Osteocyte (in vitro differentiated cells): Measurements from ENCODE around the gene SLC14A1. TPM values are rescaled to one million over a fixed set of nuclear protein-coding genes. Genes with fewer than 3 reads are reported as not detected.

Source experiments
- DNase-seq: peaks from one replicate; pipeline ENCODE4 v3.0.0; 2021; ENCODE audit warnings: mixed read lengths; ENCODE audit not compliant: unreplicated experiment; ENCODE audit errors: extremely low spot score
- H3K27ac Mint-ChIP-seq: one replicate; pipeline ENCODE4 v1.8.0; 2021; ENCODE audit warnings: mild to moderate bottlenecking, mixed read lengths; ENCODE audit not compliant: unreplicated experiment
- H3K27me3 Mint-ChIP-seq: one replicate; pipeline ENCODE4 v1.8.0; 2021; ENCODE audit warnings: mixed read lengths; ENCODE audit not compliant: unreplicated experiment
- H3K36me3 Mint-ChIP-seq: one replicate; pipeline ENCODE4 v1.8.0; 2021; ENCODE audit warnings: mixed read lengths; ENCODE audit not compliant: unreplicated experiment
- H3K4me1 Mint-ChIP-seq: one replicate; pipeline ENCODE4 v1.8.0; 2021; ENCODE audit warnings: mixed read lengths; ENCODE audit not compliant: unreplicated experiment
- H3K4me3 Mint-ChIP-seq: one replicate; pipeline ENCODE4 v1.8.0; 2021; ENCODE audit warnings: mild to moderate bottlenecking, moderate library complexity, mixed read lengths; ENCODE audit not compliant: unreplicated experiment
- H3K9me3 Mint-ChIP-seq: one replicate; pipeline ENCODE4 v1.8.0; 2021; ENCODE audit warnings: mixed read lengths; ENCODE audit not compliant: unreplicated experiment
- long read RNA-seq: library from polyadenylated mRNA; unstranded; transcript quantifications from one replicate; pipeline ENCODE4 v2.0.0, GENCODE V29; 2021
- total RNA-seq: library from RNA; stranded (reverse); gene quantifications from 2 replicates; pipeline ENCODE4 v1.2.1, GENCODE V29; 2021
- TF ChIP-seq, protein P1 (sequence below): fragments of 200-600 bp; sonication (generic); IDR thresholded peaks from 2 replicates; pipeline ENCODE4 v1.5.0; 2021; ENCODE audit warnings: antibody characterized with exemption, mild to moderate bottlenecking, moderate library complexity

Gene SLC14A1
- 0.24 TPM in 1 of 2 replicates, not detected in the other for total RNA-seq
- long read RNA-seq, partial matches to known transcripts: 0 of 1 reads
- long read RNA-seq, other reads (novel, unspliced or antisense): 0 of 1 reads

DNA sequence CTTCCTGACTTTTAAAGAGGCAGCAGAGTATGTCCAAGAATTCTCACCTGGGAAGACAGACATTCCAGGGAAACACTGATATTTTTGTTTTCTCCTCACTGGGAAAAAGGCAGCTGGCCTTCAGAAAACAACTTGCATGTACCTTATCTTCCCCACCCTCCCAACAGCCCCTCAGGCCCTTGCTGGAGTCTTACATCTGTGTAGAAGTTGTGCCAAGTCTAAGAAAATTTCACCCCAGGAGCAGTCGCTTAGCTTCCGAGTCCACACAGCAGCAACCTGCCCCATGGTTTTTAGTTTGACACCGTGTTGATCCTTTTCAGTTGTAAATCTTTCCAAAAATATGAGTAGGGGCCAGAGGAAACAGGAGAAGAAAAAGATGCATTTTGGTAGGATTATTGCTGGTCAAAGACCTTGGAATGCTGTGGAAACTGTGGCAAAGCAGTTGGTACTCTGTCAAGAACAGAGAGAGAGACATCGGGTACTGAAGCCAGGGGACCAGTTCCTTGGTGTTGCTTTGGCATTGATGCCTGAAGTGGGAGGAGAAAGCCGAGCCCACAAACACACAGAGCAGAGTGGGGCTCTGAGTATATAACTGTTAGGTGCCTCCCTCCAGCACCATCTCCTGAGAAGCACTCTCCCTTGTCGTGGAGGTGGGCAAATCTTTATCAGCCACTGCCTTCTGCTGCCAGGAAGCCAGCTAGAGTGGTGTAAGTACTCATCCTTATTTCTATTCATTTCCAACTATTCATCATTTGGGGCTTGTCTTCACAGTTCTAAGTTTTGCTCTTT is at the start of gene SLC14A1:
SLC14A1 (plus strand) TSS at position 615 of the 789 bp plus-strand sequence. CDS start 6,140 bp downstream, outside the sequence.
- Mint-ChIP-seq H3K4me3 (no peak within 1 kb of the TSS), H3K27me3 (peaks cover 20% of the 10 kb centered on the region)

DNA sequence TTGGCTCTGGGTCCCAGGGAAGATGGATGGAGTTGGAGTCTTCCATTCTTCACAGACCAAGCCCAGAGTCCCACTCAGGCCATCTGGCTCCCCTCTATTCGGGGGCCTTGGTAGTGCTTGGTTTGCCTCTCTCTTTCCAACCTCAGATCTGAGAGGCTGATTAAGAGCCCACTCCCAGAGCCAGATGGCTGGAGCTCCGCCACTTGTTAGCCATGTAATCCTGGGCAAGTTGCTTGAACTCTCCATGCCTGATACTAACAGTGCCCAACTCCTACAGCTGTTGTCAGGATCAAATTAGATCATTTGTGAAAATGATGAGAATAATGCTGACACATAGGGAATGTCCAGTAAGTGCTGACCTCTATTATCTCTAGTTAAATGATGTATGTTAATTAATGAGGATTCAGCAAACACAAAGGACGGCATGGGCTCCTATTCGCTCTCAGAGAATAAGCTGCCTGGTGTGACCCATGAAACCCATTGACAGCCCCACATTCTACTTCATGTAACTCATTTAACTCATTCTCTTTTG is 46.6 kb upstream of the SLC14A1 start:
- Mint-ChIP-seq H3K27me3 (peaks cover 59% of the 10 kb centered on the region), H3K4me1 (no peaks in the 10 kb centered on the region), H3K9me3 (no peaks in the 10 kb centered on the region), H3K4me3 (no peak overlapping the region), H3K36me3 (no peaks in the 10 kb centered on the region), H3K27ac (no peak overlapping the region)
- DNase-seq: no peak
- TF ChIP-seq, protein P1, sequence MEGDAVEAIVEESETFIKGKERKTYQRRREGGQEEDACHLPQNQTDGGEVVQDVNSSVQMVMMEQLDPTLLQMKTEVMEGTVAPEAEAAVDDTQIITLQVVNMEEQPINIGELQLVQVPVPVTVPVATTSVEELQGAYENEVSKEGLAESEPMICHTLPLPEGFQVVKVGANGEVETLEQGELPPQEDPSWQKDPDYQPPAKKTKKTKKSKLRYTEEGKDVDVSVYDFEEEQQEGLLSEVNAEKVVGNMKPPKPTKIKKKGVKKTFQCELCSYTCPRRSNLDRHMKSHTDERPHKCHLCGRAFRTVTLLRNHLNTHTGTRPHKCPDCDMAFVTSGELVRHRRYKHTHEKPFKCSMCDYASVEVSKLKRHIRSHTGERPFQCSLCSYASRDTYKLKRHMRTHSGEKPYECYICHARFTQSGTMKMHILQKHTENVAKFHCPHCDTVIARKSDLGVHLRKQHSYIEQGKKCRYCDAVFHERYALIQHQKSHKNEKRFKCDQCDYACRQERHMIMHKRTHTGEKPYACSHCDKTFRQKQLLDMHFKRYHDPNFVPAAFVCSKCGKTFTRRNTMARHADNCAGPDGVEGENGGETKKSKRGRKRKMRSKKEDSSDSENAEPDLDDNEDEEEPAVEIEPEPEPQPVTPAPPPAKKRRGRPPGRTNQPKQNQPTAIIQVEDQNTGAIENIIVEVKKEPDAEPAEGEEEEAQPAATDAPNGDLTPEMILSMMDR: no peak

More for the DNA sequence above, at the start of gene SLC14A1:
- peaks cover 7% of the 10 kb centered on the region for H3K4me1 Mint-ChIP-seq
- H3K9me3 Mint-ChIP-seq: no peaks in the 10 kb centered on the region
- DNase-seq: no peak
- TF ChIP-seq, protein P1: no peak
- no peaks in the 10 kb centered on the region for H3K36me3 Mint-ChIP-seq
- H3K27ac Mint-ChIP-seq: no peak within 1 kb of the TSS

DNA sequence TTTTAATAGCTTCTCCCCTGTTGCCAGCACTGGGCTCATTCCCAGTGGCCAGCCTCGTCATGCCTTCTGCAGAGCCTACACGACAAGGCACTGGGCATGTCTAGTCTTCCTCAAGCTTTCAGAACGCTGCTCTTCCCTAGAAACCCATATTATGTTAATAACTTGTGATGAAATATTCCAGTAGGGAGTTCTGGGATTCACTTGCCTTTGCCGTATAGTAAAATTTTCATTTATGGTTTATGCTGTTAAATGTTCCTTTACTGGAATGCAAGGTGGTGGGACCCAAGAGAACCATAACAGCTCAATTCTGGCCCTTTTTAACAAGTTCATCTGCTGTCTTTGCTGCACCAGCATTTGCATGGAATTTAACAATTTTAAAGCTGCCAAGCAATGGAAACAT is 45.5 kb upstream of the SLC14A1 start:
- Mint-ChIP-seq H3K4me3 (no peak overlapping the region), H3K4me1 (peaks cover 4% of the 10 kb centered on the region), H3K36me3 (no peaks in the 10 kb centered on the region), H3K9me3 (no peaks in the 10 kb centered on the region), H3K27ac (no peak overlapping the region), H3K27me3 (peaks cover 49% of the 10 kb centered on the region)
- TF ChIP-seq, protein P1: no peak
- no peak for DNase-seq

DNA sequence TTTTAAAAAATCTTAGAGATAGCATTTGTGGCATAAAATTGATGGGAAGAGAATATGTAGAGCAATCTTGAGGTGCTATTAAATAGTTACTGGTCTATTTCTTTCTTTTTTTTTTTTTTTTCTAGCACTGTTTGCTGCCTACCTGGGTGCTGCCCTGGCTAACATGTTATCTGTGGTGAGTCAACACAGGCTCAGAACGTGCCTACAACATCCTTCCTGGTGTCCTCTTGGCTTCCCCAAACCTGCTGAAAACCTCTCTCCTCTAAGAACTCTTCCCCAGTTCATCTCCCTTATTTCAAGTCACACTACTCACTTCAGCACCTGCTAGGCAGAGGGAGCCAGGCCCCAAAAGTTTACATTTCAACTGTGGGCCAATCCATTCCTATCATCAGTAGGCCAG is 45.1 kb upstream of the SLC14A1 start:
- Mint-ChIP-seq H3K27me3 (peaks cover 46% of the 10 kb centered on the region), H3K4me1 (peaks cover 6% of the 10 kb centered on the region), H3K4me3 (no peak overlapping the region), H3K9me3 (no peaks in the 10 kb centered on the region), H3K27ac (no peak overlapping the region), H3K36me3 (no peaks in the 10 kb centered on the region)
- TF ChIP-seq, protein P1: no peak
- no peak for DNase-seq

DNA sequence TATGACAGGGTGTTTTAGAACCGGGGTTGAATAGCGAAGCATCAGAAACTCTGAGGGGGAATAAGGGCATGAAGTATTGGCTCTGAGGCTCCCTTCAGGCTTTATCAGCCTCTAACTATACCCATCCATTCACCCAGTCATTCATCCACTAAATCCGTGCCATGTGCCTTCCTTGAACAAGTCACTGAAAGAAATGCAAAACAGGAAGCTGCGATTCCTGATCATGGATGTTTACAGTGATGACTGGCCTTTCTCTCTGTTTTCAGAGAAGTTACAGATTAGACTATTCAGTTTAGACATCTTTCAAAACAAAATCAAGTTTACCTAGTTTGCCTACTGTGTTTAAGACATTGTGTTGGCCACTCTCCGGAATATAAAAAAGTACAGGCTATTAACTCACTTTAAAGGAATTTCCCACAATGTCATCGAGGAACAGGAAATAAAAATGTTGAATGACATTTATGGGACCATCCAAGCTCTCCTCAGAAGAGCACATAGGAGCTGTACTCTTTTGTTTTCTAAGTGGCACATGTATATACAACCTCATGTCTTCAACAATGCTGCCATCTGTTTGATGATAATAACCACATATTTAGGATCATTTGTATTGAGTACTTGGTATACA is 43.8 kb upstream of the SLC14A1 start:
- Mint-ChIP-seq H3K9me3 (no peaks in the 10 kb centered on the region), H3K4me3 (no peak overlapping the region), H3K4me1 (peaks cover 6% of the 10 kb centered on the region), H3K27me3 (peaks cover 35% of the 10 kb centered on the region), H3K36me3 (no peaks in the 10 kb centered on the region), H3K27ac (no peak overlapping the region)
- no peak for DNase-seq
- TF ChIP-seq, protein P1: no peak
